CD4-positive, alpha-beta T cell treated with Interleukin-6 for 4 hours (primary cell): ENCODE data around the gene ST7.
"Not testable (repeated sequence)": the region's sequence is repeated elsewhere in the genome, so short reads cannot be mapped to it uniquely, and the experiment has no call there.

Experiments
- DNase-seq: peaks from one replicate; pipeline ENCODE4 v3.0.0-alpha.2; 2020; ENCODE audit warnings: mixed read lengths

ST7 gene, protein sequence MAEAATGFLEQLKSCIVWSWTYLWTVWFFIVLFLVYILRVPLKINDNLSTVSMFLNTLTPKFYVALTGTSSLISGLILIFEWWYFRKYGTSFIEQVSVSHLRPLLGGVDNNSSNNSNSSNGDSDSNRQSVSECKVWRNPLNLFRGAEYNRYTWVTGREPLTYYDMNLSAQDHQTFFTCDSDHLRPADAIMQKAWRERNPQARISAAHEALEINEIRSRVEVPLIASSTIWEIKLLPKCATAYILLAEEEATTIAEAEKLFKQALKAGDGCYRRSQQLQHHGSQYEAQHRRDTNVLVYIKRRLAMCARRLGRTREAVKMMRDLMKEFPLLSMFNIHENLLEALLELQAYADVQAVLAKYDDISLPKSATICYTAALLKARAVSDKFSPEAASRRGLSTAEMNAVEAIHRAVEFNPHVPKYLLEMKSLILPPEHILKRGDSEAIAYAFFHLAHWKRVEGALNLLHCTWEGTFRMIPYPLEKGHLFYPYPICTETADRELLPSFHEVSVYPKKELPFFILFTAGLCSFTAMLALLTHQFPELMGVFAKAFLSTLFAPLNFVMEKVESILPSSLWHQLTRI

DNA sequence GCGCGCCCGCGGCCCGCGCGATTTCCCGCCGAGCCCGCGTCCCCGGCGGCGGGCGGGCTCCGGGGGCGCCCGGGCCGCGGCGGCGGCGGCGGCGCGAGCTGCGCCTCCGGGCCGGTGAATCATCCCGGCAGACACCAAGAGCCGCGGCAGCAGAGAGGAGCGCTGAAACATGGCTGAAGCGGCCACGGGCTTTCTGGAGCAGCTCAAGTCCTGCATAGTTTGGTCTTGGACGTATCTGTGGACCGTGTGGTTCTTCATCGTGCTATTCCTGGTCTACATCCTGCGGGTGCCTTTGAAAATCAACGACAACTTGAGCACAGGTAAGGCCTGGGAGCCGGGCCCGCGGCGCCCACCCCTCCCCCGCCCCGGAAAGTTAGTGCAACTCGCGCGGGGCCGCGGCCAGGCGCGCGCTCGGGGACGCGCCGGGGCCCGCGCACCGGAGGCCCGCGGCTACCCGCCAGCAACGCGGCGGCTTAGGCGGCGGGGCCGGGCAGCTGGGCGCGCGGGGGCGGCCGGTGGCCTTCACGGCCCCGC lies at the start of gene ST7:
TSS of gene ST7 (plus strand) at position 130 of the 534 bp plus-strand sequence. CDS start at position 170, 40 bp downstream.
- DNase-seq, result peak; percentile 76

DNA sequence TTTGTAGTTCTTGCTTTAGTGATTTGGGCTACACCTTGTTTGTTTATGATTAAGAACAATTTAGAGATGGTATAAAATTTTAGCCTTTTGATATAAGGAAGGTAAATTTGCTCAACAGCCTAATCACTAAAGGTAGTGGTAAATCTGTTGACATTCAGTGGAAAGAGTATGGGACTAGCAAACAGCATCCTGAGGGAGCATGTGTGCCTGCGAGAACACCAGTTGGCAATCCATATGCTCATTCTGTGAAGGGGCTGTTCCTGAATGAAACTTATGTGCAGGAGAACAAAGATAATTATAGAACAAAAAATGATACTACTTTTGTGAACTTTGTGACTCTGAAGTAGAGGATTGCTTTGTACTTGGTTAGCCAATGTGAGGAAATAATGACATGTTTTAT lies 46.9 kb upstream of the ST7 start:
- no peak for DNase-seq

DNA sequence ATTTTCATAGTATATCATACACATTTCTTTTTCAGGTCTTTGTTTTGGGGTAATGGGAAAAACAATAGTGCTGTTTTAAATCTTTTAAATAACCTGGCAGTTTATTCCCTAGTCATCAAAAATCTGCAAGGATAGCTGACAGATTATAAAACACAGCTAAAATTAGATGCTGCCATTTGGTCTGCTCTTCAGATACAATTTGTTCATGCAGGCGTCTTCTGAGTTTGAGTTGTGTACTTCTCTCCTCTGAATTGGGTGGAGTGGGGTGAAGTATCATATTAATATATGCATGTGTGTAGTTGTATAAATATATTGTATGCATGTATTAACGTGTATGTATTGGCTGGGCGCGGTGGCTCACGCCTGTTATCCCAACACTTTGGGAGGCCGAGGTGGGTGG lies 42.9 kb upstream of the ST7 start:
- DNase-seq, result no peak

DNA sequence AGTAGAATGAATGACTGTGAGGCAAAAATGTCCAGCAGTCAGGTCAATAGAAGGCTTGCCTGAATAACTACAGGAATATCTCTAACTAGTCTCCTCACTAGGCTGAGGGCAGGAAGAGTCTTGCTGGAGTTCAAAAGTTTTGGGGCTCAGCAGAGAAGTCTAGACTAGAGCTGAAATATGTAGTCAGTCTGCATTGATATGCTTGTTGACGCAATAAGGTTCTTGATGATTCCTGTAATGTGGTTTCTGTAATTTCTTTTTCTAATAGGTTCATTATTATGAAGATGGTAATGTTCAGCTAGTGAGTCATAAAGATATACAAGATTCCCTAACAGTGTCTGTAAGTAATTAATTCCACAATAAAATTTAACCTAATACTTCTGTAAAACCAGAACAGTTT lies 41.5 kb upstream of the ST7 start:
- no peak for DNase-seq

DNA sequence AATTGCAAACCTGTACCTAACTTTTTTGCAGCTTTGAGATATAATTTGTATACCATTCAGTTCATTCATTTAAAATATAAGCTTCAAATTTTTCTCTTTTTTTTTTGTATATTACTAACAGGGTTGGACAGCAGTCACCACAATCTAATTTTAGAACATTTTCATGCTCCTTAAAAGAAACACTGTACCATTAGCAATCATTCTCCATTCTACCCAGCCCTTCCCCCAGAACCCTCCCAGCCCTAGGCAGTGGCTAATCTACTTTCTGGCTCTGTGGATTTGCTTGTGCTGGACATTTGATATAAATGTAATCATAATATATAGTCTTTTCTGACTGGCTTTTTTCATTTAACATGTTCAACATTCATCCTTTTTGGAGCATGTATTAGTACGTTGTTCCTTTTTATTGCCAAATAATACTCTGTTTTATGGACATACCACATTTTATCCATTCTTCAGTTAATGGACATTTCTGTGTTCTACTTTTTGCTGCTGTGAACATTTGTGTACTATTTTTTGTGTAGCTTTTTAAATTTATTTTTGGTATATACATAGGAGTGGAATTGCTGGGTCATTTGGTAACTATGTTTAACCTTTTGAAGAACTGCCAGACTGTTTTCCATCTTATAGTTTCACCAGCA lies 40.9 kb upstream of the ST7 start:
- no peak for DNase-seq

DNA sequence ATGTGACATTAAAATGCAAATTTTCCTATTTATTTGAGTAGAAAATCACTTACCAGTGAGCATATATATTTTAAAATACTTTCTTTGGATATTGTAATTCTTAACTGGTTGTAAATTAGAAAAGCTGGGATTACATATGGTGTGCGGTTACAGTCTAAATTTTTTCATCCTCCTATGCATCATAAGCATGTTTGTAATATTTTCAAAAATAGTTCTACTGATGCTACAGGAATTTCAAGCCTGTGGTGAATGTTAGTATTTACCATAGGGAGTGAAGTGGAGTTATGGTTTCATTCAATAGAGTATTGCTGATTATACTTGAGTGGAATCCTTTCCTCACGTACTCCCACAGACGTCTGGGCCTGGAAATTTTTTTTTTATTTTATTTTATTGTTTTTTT lies 34.6 kb upstream of the ST7 start:
- no peak for DNase-seq

DNA sequence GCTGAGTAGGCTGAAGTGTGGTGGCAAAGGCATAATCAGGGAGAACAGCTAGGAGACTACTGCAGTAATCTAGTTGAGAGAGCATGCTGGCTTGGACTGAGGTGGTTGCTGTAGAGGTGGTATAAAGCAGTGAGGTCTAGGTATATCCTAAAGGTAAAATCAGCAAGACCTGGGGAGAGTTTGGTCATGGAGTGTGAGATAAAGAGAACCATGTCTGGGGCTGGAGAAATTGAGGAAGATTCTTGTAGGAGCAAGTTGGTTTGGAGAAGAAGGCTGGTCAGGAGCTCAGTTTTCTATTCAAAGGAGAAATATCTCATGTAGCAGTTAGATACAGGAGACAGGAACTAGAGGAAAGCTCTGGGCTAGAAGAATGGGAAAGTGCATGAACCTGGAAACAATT lies 32.9 kb upstream of the ST7 start:
- no peak for DNase-seq

DNA sequence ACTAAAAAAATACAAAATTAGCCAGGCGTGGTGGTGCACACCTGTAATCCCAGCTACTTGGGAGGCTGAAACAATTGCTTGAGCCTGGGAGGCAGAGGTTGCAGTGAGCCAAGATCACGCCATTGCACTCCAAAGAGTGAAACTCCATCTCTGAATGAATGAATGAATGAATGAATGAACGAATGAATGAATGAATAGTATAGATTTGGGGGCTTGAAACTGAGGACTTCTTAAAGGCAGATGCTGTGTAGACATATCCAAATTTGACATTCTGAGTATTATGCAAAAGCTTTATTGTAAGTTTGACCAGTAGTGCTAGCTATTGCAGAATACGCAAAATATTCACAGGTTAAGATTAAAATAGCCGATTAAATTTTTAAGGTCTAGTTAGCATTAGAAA lies 30.8 kb upstream of the ST7 start:
- DNase-seq, result no peak

DNA sequence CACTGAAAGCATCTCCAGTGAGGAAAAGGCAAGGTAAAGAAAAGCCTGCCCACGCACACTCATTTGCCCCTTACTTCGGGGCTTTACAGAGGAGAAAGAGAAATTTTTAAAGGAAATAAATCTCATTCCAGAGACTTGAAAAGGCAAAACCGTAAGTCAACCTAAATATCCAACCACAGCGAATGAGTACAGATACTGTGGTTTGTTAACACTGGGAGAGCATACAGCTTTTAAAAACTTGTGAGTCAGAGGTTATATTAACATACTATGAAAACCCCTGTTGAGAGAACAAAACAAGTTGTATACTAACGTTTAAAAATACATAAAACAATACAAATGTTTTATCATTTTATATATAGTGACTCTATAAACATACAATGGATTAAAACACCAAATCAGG lies 28.6 kb upstream of the ST7 start:
- no peak for DNase-seq

DNA sequence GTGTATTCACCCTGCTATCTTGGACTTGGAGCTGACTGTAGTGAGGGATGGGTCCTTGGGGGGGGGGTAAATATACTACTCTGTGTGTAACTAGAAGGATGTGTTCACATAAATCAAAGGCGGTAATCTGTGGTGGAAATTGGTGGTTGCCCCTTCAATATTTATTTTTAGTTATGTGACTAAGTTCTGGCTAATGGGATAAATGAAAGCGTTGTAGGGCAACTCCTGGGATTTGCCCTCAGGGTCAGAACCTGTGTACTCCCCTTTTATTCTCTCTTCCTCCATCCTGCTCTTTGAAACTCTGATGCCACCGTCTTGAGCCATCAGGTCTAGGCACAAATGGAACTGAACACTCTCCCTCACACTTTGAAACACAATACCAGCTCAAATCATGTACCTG lies 24.3 kb upstream of the ST7 start:
- DNase-seq, result no peak

DNA sequence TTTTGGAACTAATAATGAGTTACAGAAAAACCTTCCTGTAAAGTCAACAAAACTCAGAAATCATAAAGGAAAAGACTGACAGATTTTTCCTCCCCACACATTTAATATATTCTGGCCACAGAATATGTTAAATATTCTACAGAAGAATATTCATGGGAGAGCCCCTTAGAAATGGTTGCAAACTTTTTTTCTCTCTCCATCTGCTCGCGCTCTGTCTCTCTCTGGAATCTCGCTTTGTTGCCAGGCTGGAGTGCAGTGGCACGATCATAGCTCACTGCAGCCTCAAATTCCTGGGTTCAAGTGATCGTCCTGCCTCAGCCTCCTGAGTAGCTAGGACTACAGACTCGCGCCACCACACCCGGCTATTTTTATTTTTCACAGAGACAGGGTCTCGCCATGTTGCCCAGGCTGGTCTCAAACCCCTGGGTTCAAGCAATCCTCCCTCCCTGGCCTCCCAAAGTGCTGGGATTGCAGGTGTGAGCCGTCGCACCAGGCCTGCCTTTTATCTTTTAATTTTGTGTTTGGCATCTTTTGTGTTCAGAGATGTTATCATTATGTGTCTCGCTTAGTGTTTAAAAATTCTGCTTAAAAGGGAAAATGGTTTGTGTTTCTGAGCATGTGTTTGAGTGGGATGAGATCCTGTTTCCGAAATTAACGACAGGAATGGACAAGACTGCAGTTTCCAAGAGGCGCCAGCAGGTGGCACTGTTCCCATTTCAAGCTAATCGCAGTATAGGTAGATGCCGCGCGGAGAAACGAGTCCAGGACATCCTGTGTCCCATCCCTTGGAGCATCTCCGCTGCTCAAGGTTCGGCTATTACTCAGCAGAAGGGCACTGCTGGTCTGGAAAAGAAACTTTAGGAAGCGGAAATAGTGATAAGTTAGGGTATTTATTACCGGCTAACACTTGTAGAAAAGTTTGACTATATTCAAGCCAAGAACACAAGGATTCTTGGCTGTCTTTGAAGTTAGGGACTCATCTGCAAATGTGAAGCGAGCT lies 23.1 kb upstream of the ST7 start:
- DNase-seq, result peak; percentile 81

DNA sequence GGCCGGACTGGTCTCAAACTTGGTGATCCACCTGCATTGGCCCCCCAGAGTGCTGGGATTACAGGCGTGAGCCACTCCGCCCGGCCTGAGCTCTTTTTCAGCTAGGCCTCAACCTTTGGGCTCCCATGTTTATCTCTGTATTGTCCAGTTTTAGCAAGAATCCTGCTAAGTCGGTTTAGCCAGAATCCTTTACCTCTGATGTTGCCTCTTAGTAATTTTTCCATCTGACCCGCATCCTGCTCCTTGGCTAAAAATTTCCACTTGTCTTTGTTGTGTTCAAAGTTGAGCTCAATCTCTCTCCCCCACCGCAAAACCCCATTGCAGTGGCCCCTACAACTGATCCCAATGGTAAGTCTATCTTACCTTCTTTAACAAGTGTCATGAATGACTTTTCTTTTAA lies 20.7 kb upstream of the ST7 start:
- DNase-seq, result no peak

DNA sequence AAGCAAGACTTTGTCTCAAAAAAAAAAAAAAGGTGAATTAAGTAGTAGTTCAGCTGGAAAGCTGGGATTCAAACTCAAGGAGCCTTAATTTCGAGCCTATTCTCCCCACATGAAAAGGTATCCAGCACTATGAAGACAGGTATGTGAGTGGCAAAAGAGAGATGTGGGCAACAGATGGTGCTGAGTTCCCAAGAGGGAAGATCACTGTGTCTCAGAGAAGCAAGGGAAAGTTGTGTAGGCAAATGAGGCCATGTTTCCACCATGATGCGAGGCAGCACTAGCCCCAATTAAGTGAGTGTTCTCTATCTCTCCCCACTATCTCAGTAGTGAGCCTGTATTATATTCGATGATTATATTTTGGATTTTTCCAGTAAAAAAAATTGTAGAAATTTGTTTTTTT lies 19.8 kb upstream of the ST7 start:
- no peak for DNase-seq

DNA sequence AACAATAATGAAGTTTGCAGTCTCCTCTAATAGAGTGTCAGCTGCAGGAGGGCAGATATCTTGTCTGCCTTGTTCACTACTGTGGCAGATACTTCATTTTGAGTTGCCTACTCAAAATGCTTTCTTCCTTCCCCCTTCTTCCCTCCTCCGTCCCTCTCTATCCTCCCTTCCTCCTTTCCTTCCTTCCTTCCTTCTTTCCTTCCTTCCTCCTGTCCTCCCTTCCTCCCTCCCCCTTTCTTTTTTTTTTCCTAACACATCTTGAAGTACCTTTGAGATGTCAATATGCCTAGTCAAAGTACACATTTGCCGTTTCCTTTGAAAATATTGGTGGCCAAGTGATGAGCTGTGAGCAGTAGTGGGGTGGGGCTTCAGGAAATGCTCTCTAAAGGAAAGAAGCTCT lies 18.7 kb upstream of the ST7 start:
- no peak for DNase-seq

DNA sequence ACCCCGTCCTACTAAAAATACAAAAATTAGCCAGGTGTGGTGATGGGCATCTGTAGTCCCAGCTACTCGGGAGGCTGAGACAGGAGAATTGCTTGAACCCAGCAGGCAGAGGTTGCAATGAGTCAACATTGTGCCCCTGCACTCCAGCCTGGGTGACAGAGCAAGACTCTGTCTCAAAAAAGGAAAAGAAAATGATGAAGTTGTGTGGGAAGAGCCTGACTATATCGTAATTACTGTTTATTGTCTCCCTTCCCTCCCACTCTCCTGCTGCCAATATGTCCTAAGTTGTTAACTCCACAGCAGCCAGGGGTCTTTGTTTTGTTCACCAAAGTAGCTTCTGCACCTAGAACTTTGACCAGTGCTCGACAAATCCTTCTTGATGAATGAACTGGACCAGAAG lies 16.5 kb upstream of the ST7 start:
- not testable (repeated sequence) for DNase-seq

DNA sequence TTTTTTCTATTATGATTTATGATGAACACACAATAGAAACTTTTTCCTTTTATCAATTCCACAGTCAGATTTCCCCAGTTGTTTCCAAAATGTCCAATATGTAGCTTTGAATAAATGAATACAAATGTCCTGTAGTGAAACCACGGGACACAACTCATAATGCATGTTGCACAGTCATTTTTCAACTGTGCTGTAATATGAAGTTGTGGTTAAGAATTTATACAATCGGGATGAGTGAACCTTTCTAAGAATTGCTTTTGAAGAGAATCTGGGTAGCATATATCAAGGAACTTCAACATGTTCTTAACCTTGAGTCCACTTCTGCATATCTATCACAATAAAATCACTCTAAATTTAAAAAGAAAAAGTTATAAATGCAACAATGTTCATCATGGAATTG lies 14.6 kb upstream of the ST7 start:
- no peak for DNase-seq

DNA sequence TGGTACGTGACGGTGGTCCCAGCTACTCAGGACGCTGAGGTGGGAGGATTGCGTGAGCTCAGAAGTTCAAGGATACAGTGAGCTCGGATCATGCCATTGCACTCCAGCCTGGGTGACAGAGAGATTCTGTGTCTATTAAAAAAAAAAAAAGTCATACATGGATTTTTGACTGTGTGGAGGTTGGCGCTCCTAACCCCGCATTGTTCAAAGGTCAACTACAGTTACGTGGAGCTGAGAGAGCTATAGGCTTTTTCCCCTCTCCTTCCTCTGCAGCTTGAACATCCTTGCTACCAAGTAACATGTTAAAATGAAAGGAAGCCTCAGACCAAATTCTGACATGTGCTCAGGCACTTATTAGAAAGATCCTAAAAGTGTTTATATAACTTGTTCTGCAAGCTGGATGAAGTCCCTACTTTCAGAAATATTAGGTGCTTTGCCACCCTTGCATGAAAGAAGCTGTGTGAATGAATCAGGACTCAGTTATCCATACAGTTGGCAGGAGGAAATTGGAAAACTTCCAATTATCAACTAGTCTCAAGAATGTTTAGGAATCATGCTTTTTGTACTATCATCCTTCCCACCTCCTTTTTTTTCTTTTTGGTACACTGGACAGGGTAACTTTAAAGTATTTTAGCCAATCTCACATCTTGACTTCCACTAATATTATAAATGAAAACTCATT lies 12.5 kb upstream of the ST7 start:
- no peak for DNase-seq

DNA sequence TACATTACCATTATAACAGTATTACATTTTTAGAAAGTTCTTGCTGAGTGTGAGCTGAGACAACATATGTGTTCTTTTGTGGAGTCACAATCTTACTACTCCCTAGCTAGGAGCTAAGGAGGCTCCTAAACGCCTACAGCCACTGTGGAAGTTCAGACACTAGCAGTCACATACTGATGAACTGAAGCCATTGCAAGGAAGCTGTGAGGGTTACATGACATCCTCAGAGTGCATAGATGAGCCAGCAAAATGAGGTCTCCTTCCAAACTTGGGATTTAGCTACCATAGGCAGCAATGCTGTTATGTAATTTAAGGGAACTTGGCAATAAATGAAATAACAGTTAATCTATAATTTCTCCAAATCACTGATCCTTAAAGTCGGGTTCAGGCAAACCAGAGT lies 10.8 kb upstream of the ST7 start:
- DNase-seq, result no peak

DNA sequence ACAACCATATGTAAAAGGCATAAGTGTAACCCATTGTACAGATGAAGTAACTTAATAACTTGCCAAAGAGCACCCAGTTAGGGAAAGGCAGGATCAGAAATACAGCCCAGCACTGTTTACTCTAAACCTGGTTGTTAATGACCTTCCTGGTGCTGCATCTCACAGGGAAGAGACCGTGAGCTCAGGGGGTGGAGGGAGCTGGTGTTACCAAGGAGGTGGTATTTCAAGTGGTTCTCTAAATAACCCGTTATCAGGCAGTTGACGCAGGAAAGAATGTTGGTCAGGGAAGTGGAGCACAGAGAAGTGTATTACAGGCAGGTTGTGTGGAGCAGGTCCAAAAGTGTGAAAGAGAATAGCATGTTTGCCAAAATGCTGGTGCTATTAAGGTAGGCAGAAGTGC lies 4.4 kb upstream of the ST7 start:
- DNase-seq, result no peak

DNA sequence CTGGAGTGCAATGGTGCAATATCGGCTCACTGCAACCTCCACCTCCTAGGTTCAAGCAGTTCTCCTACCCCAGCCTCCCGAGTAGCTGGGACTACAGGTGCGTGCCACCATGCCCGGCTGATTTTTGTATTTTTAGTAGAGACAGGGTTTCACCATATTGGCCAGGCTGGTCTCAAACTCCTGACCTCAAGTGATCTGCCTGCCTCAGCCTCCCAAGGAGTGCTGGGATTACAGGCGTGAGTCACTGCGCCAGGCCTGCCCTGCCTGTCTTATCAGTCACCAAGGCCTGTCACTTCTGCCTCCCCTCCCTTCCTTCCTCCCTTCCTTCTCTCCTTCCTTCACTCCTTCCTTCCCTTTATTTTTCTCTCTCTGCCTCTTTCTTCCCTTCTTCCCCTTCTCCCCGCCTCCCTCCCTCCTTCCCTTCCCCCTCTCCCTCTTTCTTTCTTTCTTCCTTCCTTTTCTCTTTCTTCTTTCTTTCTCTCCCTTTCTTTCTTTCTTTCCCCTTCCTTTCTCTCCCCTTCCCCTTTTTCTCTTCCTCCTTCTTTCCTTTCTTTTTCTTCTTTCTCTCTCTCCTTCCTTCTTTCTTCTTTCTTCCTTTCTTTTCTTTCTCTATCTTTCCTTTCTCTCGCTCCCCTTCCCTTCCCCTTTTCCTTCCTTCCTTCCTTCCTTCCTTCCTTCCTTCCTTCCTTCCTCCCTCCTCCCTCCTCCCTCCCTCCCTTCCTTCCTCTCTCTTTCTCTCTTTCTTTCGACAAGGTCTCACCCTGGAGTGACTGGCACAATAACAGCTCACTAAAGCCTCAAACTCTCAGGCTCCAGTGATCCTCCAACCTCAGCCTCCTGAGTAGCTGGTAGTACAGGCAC lies 3.1 kb upstream of the ST7 start:
- no peak for DNase-seq

DNA sequence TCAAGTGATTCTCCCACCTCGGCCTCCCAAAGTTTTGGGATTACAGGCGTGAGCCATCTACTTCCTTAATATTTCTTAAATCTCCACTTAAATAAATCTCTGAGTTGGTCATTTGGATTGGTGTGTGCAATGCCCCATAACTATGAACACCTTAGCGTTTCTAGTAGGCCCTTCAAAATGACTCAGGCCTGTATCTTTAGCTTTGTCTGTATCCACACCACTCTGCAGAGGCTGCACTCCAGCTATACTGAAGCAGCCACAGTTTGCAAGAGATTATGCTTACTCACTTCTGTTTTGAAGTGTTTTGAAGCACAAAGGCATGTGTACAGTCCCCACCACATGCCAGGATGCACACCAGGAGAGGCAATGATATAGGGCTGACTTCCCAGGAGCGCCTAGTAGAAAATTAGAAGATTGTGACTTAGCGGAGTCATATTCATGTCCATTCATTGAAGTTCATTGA lies 2.4 kb upstream of the ST7 start:
- DNase-seq, result no peak
